A549 treated with Hydrocortisone at 1 μM for 4 hours (cell line): ENCODE measurements around the gene TMEM121B. TPM values are rescaled to one million over a fixed set of nuclear protein-coding genes. Genes with fewer than 3 reads are reported as not detected.

Experiments used
- total RNA-seq: library from RNA; stranded (reverse); fragments of 200-300 nt; extraction: Qiagen RNA extraction; gene quantifications from 5 replicates; pipeline ENCODE4 v1.2.3, GENCODE V29; 2022

Gene TMEM121B
- total RNA-seq, result 0.10 to 0.20 TPM (median 0.14 TPM) in 5 replicates

DNA sequence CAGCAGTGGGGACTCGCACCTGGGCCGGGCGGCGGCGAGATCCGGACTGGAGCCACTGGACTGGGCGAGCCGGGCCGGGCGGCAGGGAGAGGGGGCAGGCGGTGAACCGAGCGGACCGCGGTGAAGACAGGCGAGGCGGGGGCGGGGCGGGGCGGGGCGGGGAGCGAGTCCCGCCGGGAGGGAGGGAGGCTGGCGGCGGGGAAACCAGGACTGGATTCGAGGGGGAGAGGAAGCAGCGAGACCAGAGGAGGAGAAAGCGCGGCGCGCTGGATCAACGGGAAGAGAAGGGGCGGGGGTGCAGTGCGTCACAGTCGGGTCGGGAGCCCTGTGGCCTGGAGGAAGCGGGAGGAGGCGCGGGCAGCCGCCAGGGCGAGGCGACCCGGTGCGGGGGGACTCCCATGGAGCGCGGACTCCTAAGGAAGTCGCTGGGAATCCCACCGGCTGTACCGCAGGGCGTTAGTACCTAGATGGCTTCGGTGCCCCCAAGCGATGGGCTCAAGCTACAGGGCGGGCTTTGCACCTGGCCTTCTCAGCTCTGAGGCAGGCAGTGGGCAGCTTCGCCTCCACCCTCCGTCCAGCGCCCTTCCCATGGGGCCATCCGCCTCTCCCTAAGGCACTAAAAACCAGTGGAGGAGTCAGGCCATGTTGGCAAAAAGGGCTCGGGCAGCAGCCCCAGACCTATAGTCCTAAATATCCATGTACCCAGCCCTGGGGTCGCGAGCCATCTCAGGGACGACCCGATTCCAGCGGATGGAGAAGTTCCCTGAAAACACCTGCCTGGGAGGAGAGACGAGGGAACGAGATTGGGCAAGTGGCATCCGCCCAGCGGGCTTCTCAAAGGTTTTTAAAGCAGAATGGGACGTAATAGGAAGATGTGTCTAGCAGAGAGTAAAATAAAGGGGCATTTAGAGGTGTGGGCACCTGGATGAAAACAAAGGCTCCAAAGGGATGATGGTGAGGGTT is at the start of gene TMEM121B:
TSS of gene TMEM121B (minus strand) at position 128 of the 963 bp plus-strand sequence. CDS start 233 bp downstream, outside the sequence.

DNA sequence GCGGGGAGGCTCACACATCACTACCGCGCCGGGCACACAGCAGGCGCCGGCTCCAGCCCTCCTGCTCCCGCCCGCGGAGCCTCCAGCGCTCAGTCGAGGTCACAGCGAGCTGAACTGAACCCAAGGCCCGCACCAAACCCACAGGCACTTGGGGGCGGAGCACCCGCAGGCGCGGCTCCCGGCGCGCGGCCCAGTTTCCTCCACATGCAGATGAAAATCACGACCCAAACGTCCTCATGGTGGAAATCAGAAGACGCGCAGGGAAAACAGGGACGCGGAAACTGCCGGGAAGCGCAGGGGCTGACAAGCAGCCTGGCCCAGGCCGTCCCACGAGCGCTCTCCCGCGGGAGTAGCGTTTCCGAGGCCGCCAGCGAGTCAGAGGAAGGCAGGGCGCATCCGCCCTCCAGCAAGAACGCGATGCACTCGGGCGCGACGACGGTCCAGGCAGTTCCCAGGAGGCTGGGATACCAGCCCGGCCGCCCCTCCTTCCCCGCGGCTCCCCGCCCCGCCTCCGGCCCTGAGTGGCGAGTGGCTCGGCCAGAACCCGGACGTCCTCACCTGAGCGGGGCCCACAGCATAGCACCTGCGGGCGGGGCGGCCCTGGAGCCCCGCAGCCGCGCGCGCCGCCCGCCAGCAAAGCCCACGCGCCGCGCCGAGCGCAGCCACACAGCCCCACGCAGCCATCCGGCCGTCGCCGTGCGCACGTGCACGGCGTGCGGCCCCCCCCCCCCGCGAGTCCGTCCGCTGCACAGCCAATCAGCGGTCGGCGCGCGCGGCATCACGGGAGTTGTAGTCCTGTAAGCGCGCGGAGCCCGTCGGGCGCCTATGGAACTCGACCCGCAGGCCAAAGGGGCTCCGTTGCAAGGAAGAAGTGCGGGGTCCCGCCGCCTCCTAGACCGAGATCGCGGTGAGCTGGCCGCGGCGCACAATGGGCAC is 37.7 kb upstream of the TMEM121B start, which contains the start of gene HDHD5:
TSS of gene HDHD5 (minus strand) at position 710 of the 936 bp plus-strand sequence. CDS start at position 684, 26 bp downstream.

DNA sequence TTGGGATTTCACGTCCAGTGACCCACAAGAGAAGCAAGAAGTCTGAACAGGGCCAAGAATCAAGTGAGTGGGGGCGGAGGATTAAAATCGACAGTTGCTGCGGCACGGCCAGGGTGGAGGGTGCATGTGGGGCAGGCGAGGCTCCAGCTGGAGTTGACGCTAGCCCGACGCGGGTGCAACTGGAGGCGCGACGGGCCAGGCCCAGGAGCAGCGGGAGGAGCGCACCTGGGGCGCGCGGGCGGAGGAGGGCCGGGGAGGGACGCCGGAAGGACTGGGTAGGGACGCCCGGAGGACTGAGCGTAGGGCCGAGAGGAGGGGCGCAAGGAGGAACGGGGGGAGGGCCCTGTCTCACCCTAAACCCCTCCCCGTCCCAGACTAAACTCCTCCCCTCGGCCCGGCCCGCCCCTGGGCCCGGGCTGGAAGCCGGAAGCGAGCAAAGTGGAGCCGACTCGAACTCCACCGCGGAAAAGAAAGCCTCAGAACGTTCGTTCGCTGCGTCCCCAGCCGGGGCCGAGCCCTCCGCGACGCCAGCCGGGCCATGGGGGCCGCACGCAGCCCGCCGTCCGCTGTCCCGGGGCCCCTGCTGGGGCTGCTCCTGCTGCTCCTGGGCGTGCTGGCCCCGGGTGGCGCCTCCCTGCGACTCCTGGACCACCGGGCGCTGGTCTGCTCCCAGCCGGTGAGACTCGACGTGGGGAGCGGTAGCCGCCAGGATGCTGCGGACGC is 36.4 kb downstream of the TMEM121B start, which contains the start of gene IL17RA:
TSS of gene IL17RA (plus strand) at position 447 of the 723 bp plus-strand sequence. CDS start at position 539, 92 bp downstream.

Other genes starting within 250 kb of the TMEM121B start
- gene GAB4, start 113.1 kb downstream of the TMEM121B start, total RNA-seq, result not detected in 5 replicates
- gene IL17RA, start 36.4 kb downstream of the TMEM121B start, total RNA-seq, result 5.9 to 8.2 TPM (median 6.0 TPM) in 5 replicates
- 40.9 to 45.0 TPM (median 44.7 TPM) in 5 replicates for gene HDHD5, start 37.9 kb upstream of the TMEM121B start, total RNA-seq
- gene ADA2, start 98.1 kb upstream of the TMEM121B start, total RNA-seq, result 0.03 to 0.13 TPM (median 0.06 TPM) in 3 of 5 replicates, not detected in the others
- gene CECR2, start 248.1 kb upstream of the TMEM121B start, total RNA-seq, result 0.07 to 0.17 TPM (median 0.09 TPM) in 5 replicates